Retinal pigment epithelial cell (primary cell): ENCODE results near the gene PHF21B.

Experiments used
- DNase-seq: peaks from one replicate; pipeline ENCODE4 v3.0.0-alpha.2; 2010; ENCODE audit warnings: low read depth
- H3K4me3 ChIP-seq: 2 replicates; pipeline ENCODE4 v1.5.1; 2011; ENCODE audit warnings: mild to moderate bottlenecking, low read length, control low read depth, moderate library complexity
- TF ChIP-seq, protein P1 (sequence below): conservative IDR thresholded peaks from 2 replicates; pipeline ENCODE4 v1.5.1; 2011; ENCODE audit warnings: low read depth, low read length, control low read depth, inconsistent platforms

The PHF21B gene

DNA sequence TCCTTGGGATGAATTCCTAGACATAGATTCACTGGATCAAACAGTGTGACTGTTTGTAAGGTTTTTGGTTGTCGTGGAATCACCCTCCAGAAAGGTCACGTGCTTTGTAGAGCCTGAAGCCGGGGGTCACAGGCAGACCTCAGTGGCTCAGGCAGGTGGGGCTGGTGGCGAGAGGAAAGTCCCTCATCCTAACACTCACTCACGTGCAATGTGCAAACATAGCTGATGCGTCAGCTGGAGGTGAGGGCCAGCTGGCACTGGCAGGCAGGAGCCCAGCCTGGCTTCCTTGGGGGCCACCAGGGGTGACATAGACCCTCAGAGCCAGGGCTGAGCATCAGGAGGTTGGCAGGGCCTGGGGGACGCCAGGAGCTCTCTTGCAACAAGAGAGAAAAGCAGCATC is 167.4 kb downstream of the PHF21B start:
- H3K4me3 ChIP-seq = no peak overlapping the region
- no peak for DNase-seq
- TF ChIP-seq, protein P1, sequence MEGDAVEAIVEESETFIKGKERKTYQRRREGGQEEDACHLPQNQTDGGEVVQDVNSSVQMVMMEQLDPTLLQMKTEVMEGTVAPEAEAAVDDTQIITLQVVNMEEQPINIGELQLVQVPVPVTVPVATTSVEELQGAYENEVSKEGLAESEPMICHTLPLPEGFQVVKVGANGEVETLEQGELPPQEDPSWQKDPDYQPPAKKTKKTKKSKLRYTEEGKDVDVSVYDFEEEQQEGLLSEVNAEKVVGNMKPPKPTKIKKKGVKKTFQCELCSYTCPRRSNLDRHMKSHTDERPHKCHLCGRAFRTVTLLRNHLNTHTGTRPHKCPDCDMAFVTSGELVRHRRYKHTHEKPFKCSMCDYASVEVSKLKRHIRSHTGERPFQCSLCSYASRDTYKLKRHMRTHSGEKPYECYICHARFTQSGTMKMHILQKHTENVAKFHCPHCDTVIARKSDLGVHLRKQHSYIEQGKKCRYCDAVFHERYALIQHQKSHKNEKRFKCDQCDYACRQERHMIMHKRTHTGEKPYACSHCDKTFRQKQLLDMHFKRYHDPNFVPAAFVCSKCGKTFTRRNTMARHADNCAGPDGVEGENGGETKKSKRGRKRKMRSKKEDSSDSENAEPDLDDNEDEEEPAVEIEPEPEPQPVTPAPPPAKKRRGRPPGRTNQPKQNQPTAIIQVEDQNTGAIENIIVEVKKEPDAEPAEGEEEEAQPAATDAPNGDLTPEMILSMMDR = no peak

DNA sequence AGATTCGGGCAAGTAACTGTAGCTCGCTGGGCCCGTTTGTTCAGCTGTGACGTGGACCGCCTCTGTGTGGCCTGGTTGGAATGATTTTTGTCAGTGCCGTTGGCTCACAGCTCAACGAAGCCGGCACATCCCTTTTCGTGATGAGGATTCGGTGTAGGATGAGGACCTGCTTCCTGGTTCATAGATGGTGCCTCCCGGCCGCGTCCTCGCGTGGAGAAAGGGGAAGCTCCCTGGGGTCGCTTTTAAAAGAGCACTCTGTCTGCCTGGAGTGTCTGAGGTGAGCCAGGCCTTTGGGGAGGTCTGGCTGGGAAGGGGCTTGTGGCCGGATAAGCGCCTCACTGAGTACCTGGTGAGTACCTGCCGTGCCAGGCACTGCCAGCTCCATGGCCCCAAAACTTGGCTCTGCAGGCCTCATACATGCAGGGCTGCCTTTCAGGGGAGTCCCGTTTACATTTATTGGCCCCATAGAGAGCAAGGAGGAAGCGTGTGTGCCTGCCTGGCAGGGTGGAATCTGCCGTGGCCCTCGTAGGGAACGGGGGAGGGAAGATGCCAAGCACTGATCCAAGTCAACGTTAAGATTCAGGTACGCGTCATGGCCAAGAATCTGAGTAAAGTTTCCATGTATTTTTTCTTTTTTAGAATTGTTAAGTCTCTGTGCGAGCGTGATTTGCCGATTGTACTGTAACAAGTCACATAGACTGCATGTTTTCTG is 169.0 kb downstream of the PHF21B start:
- TF ChIP-seq, protein P1 = no peak
- DNase-seq = no peak
- H3K4me3 ChIP-seq = no peak overlapping the region

DNA sequence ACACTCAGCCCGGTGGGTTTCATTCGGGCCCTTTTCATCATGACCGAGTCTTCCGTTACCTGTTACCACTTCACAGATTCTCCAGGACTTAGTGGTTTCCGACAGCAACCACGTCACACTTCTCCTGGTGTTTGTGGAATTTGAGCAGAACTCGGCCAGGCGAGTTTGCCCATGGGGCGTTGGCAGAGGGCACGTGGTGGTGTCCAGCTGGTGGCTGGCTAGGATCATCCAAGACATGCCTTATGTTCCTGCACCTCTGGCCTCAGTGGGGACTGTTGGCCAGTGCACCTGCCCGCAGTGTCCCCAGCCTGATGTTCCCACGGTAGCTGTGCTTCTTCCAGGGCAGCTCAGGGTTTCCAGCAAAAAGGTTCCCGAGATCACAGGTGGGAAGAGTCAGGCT is 170.1 kb downstream of the PHF21B start:
- no peak overlapping the region for H3K4me3 ChIP-seq
- TF ChIP-seq, protein P1 = no peak
- DNase-seq = no peak

DNA sequence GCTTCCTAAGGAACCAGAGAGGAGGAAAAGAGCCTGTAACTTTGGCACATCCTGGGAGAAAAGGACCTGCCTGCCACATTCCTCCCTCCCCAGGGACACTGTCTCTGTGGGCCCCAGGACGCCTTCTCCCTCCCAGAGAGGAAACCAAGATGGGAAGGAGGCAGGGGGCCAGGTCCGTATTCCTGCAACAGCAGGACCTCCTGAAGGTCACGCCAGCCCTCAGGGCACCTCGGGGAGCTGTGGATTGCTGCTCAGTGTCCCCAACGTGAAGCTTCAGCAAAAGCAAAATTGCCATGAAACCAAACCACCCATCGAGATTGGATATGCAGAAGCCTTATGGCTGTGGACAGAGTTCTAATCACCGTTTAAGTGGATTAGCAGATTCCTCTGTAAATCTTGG is 170.7 kb downstream of the PHF21B start:
- DNase-seq = no peak
- TF ChIP-seq, protein P1 = no peak
- no peak overlapping the region for H3K4me3 ChIP-seq

DNA sequence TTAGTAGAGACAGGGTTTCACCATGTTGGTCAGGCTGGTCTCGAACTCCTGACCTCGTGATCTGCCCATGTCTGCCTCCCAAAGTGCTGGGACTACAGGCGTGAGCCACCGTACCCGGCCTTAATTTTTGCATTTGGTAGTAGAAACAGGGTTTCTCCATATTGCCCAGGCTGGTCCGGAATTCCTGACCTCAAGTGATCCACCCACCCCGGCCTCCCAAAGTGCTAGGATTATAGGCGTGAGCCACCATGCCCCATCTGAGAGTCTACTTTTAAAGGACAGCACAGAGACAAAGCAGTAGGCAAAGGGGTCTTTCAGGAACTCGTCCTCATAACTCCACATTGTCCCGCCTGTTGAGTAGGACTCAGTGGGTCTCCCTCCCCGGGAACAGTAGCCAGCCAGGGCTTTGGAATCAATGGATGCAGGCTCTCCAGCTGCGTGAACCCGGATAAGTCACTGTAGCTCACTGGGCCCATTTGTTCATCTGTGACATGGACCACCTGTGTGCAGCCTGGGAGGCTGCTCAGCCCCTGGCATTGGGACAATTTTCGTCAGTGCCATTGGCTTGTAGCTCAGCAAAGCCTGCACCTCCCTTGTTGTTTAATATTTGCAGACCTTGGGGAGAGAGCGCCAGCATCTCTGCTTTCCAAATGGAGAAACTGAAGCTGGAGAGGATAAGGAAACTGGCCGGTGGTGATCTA is 171.3 kb downstream of the PHF21B start:
- no peak overlapping the region for H3K4me3 ChIP-seq
- no peak for DNase-seq
- TF ChIP-seq, protein P1 = no peak

DNA sequence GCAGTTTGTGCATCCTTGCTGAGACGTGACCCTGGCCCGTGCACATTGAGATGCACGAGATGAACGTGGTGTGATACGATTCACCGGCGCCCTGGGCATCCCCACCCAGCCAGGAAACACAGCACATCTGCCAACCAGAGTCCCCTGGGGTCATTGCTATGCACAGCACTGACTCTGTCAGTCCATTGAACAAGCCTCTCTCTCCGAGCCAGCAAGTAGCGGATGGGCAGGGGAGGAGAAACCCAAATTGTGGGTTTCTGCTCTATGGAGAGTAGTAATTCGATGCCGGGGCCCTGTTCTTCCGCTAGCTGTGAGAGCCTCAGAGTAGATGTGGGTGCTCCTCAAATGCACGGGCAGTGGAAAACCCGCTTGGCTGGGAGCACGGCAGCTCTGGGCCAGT is 172.3 kb downstream of the PHF21B start:
- DNase-seq = no peak
- H3K4me3 ChIP-seq = no peak overlapping the region

More for the DNA sequence above, 172.3 kb downstream of the PHF21B start:
- TF ChIP-seq, protein P1 = no peak
